GM12865 (cell line): ENCODE results near the gene AGTRAP.

Experiments
- DNase-seq: peaks from one replicate; pipeline ENCODE4 v3.0.0; 2010; ENCODE audit warnings: low read depth
- H3K4me3 ChIP-seq: 2 replicates; pipeline ENCODE4 v1.5.1; 2011; ENCODE audit warnings: mild to moderate bottlenecking, low read depth, low read length, control low read depth
- CTCF ChIP-seq: IDR thresholded peaks from 2 replicates; pipeline ENCODE4 v1.5.1; 2011; ENCODE audit warnings: low read length, control low read depth, low read depth, inconsistent platforms; ENCODE audit not compliant: insufficient read depth; ENCODE audit errors: missing control alignments

Gene AGTRAP

DNA sequence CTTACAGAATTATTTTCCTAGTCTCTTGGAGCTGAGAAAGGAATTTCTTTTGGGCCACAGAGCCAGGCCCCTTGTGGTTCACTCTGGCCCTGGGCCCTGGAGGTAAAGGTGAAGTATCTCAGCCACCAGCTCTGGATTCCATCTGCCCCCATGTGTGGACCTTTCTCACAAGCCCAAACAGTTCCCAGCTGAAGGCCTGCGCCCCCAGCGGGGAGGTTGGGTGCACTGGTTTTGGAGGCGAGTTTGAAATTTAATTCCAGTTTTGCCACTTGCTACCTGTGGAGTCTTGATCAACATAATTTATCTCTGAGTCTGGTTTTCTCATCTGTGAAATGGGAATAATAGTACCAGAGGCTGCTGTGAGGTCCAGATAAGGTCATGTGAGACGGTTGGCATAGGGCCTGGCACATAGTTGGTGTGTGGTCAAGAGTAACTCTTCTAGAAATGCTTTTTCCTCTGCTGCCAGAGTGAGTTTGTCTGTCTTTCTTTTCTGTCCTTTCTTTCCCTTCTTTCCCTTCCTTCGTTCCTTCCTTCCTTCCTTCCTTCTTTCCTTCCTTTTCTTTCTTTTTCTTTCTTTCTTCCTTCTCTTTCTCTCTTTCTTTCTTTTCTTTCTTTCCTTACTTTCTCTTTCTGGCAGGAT, 6.1 kb downstream of the AGTRAP start:
- DNase-seq: no peak
- H3K4me3 ChIP-seq: no peak overlapping the region
- no peak for TF ChIP-seq CTCF

- no peak for DNase-seq
- H3K4me3 ChIP-seq: no peak overlapping the region
- TF ChIP-seq CTCF: no peak
These were observed 8.4 kb downstream of the AGTRAP start for GRCh38 chr1:11744287-11744686.

DNA sequence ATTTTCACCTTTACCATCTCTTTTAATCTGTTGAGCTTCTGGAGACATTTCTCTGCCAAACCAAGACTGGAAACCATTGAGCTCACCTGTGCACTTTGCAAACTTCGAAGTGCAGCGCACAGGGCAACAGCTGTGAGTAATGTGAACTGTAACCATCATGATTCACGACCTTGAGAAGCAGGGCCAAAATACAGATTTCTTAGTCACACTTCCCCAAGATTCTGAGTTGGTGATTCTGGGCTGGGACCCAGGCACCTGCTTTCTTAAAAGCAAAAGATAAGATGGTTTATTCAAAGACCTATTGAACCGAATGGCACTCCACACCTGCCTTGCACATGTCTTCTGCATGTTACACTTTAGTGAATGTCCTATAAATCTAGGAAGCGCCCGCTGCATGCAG, 10.2 kb downstream of the AGTRAP start:
- DNase-seq: no peak
- no peak for TF ChIP-seq CTCF

GRCh38 chr1:11746795-11747487, 11.0 kb downstream of the AGTRAP start:
- no peak for TF ChIP-seq CTCF
- no peak overlapping the region for H3K4me3 ChIP-seq
- DNase-seq: no peak

More for the DNA sequence above, 10.2 kb downstream of the AGTRAP start:
- H3K4me3 ChIP-seq: no peak overlapping the region

DNA sequence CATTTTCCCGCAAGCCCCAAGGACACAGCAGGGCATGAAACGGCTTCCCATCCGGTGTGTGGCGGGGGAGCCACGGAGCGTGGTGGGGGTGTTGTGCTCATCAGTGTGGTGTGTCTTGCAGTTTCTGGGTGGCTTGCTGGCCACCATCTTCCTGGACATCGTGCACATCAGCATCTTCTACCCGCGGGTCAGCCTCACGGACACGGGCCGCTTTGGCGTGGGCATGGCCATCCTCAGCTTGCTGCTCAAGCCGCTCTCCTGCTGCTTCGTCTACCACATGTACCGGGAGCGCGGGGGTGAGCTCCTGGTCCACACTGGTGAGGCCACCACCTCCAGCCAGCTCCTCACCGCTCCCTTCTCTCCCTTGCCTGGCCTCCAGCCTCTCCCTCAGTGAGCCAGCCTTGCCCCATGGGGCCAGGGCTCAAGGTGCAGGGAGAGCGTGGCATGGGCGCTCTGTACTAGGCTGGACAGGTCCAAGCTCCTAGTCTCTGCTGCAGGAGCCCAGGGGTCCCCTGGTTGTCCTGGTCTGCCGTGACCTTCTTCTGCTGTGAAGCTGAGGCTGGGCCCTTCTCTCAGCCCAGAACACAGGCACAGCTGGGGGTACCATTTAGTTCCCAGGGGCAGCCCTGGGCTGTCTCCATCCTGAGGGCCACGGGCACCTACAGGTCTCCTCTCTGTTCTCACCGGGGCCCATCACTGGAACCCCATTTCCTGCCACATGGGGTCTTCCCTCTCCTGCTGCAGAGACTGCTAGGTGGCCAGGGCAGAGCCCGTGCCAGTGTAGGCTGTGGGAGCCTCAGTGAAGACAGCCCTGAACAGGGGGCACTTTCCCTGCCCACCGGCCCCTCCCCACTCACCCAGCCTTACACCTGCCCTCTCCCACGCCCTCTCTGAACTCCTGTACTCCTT, 12.6 kb downstream of the AGTRAP start:
- DNase-seq: no peak
- no peak for TF ChIP-seq CTCF
- H3K4me3 ChIP-seq: no peak overlapping the region

DNA sequence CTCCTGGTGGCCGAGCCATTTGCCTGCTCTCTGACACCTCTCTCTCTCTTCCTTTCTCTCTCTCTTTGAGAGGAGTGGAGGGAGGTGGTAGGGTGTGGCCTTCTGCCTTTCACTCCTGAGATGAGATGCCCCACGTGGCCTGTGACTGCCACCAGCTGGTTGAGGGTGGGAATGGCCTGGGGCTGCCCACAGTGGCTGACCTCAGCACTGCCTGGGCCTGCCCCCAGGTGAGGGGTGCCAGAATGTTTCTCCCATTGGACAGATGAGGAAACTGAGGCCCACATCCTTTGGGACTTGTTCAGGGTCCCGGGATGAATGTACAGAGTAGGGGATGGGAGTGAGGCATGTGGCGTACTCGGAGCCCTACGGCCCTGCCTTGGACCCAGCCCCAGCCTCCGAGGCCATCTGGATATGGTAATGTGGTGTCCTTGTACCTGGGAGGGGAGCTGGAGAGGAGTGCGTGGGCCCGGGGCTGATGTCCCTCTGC, 13.3 kb downstream of the AGTRAP start:
- TF ChIP-seq CTCF: no peak
- DNase-seq: peak; percentile 42

More for the DNA sequence above, 13.3 kb downstream of the AGTRAP start:
- no peak overlapping the region for H3K4me3 ChIP-seq
